NCI-H128 (cell line): ENCODE data around the gene IRF9.
A peak's percentile ranks its signal among the peaks of the same experiment; 100 is the strongest.

Source experiments
- DNase-seq: peaks from one replicate; lab custom pipeline; 2025; ENCODE audit not compliant: unreplicated experiment; lab: John Stamatoyannopoulos, UW

The IRF9 gene, protein sequence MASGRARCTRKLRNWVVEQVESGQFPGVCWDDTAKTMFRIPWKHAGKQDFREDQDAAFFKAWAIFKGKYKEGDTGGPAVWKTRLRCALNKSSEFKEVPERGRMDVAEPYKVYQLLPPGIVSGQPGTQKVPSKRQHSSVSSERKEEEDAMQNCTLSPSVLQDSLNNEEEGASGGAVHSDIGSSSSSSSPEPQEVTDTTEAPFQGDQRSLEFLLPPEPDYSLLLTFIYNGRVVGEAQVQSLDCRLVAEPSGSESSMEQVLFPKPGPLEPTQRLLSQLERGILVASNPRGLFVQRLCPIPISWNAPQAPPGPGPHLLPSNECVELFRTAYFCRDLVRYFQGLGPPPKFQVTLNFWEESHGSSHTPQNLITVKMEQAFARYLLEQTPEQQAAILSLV

DNA sequence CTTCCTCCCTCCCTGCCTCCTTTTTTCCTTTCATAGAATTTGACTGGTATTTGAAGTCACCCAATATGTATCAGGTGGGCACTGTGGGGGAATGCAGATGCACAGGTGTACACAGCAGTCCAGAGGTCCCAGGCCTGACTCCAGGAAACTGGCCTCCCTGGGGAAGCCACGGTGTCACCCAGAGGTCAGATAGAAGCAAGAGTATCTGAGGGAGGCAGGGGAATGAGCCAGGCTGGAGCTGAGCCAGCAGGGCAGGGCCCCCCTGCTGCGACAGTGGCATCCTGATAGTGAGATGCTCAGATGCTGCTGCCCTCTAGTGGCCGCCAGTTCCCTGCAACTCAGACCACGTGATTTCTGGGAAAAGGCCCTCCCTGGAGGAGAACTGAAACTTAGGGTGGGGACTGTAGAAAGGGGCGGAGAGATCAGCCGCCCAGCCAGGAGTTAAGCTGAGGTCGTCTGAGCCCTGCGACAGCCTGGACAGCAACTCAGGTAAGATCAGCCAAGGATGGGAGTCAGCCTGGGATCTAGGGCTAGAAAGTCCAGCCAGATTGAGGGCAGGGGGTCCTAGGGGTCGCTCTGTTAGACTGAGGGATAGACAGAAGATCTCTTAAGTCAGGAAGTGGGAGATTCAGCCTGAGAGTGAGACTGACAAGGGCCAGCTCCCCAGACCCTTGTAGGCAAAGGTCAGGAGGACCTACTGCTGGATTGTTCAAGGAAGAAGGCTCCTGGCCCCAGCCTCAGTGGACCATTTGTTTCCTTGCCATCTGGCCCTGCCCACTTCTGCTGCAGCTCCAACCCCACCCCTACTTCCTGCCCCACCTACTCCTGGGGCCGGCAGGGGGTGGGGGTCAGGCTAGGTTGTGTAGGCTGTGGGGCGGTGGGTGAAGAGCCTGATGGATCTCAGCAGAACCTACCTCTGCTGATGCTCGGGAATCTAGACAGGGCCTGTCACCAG, at the start of gene IRF9:
Gene IRF9, plus strand, starts transcription at position 416 of the 955 bp plus-strand sequence. CDS start 880 bp downstream, outside the sequence.
- peak; percentile 91 for DNase-seq

DNA sequence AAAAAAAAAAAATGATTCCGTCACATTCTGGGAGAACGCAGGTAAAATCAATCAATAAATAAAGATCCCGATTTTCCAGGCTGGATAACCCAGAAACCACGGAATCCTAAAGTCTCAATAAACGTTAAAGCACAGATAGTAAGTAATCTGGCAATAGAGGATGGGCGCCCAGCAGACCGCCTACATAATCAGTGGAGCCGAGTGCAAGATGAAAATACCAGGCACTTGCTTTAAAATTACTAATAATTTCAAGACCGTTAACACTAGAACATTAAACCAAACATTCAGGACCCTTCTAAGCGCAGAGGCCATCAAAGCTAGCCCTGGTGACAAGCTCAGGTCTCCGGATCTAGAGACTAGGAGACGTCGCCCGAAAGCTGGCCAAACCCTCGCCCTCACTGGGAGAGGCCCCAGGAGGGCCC, 47.7 kb upstream of the IRF9 start:
- DNase-seq = no peak

DNA sequence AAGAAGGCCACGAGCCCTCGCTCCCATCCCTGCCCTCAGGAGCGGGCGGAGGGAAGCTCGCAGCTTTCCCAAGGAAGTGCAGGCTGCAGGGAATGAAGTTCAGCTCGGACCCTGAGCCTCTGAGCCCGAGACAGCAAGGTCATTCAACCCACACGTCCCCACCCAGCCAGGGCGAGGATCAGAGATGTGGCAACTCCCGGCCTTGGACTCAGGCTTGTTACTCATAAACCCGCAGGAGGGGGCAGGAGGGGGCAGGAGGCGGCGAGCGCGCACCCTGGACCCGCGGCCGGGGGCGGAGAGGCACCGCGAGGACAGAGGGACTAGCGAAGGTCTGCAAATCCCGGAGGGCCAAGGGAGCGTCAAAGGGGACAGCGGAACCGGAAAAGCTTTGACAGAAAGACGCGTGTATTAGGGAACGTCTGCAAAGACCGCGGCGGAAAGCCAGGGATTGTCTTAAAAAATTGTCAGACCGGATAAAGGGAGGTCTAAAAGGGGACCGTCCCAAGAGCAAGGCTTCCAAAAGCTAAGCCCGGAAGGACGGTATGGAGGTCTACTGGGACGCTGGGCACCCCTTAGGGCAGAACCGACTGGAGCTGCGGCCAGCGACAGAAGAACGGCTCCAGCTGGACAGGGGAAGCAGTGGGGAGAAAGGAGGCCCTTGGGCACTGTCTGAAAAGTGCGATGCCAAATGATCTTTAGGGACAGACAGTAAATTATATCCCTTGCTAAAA, 47.1 kb upstream of the IRF9 start:
- DNase-seq = peak; percentile 59

DNA sequence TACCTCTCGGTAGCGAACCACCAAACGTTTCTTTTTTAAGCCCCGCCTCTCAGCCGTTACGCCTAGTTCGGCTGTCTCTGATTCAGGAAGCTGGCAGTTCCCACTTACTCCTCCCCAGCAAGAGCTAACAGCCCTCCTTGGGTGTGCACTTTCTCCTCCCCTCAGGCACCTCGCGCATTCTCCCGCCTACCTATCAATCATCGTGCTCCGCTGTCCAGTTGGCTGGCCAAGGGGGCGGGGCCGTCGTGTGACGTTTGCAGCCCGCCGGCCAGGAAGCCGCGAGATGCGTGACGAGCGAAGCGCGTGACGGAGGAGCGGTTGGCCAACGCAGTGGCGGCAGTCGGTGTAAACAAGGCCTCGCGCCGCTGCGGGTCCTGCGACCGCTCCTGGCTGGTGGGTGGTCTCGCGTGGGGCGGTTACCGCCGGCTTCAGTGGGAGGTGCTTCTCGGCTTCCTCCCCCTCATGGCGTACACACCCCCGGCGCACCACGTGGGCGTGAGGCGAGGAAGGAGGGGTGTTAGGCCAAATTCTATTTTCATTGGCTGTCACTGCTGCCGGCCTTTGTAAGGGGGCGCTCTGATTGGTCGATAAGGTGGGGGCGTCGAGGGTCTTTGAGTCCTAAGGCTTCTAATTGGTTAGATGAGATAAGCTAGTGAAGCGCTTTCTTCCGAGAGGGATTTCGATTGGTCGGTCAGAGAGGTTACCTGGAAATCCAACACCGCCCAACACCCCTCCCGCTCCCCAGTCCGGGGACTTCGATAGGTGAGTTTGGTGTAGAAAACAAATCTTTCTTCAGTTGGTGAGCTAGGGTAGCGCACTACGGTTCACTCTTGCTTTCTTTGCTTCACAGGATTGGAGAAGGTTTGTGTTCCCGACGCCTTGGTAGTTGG, 46.3 kb upstream of the IRF9 start, which contains the start of the genes DCAF11 and NRL:
Gene DCAF11, plus strand, starts transcription at position 246 of the 890 bp plus-strand sequence. CDS start 818 bp downstream, outside the sequence.
Gene NRL, minus strand, starts transcription at position 418 of the 890 bp plus-strand sequence. CDS start 32,101 bp downstream, outside the sequence.
- DNase-seq = peak; percentile 97

DNA sequence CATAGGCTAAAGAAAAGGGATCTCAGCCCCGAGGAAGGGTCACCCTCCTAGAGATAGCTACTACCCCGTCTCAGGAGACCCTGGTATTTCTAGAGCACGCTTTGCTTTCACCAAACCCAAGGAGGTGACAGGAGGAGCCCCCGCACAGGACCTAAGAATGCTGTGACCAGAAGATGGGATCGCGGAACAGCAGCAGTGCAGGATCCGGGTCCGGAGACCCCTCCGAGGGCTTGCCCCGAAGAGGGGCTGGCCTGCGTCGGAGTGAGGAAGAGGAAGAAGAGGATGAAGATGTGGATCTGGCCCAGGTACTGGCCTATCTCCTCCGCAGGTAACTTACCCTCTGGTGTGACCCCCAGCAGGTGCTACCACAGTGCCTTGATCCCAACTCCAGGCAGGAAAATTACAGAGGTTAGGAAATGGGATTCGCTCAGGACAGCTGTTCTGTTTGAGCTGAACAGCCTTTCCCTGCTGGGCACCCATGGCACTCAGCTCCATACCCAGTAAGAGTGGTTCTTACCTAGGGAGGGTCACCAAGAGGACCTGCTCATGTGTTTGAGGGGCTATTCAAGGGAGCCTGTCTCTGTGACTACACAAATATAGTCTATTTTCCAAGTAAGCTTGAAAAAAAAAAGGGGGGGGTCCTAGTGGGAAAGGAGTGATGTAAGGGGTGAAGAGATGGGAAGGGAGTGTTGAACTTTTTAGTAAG, 45.5 kb upstream of the IRF9 start:
- no peak for DNase-seq

DNA sequence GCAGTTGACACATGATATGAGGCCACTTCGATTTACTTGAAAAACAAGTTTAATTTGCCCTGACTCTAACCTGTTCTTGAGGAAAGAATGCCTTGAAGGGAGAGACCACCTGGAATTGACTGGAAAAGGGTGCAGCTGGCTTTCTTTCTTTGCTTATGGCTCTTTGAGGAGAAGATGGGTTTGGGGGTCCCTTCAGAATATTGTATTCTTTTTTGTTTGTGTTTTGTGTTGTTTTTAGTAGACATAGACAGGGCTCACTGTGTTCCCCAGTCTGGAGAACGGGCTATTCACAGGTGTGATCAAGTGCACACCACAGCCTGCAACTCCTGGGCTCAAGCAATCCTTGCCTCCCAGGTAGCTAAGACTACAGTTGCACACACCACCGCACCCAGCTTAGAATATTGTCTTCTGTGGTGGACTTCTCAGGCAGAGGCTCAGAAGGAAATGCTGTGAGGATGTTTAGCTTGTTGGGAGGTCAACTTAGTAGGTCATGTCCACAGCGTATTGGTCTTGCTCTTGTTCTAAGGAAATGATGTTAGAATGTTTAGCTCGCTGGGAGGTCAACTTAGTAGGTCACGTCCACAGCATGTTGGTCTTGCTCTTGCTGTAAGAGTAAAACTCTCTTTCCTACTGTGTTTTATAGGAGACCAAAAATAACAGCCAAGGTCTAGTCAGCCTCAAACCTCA, 44.8 kb upstream of the IRF9 start:
- DNase-seq = no peak

DNA sequence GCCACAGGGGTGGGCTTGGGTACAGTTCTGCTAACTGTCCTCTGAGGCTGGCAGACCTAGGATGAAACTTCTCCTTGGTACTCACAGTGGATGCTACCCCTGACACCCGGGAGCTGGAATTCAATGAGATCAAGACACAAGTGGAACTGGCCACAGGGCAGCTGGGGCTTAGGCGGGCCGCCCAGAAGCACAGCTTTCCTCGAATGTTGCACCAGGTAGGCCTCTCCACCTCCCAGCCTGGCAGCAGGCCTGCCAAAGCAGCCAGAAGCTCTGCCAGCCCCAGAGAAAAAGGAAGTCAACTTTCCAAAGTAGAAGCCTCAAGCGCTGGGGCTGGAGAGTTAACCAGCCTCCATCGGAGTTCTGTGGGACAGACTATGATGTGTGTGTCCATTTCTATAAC, 43.9 kb upstream of the IRF9 start:
- DNase-seq = no peak

DNA sequence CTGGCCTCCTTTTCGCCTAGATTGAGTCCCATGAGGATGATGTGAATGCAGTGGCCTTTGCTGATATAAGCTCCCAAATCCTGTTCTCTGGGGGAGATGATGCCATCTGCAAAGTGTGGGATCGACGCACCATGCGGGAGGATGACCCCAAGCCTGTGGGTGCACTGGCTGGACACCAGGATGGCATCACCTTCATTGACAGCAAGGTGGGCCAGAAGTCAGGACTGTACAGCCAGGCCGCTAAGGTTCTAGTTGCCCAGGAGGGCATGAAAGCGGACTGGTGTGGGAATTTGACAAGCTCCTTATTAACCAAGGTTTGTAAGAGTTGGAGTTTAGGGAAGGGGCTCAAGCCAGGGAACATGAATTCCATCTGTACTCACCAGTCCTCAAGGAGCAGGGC, 41.4 kb upstream of the IRF9 start:
- no peak for DNase-seq

DNA sequence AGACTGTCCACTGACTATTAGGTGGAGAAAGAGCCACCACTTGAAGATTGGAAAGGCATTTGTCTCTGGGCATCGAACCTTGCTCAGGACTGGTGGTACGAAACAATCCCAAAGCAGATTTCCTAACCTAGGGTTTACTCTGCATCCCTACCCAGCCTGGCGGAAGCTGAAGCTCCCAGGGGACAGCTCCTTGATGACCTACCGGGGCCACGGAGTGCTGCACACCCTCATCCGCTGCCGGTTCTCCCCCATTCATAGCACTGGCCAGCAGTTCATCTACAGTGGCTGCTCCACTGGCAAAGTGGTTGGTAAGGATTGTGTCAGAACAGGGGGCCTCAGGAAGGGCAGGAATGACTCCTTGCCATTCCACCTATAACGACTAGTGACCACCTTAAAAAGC, 39.9 kb upstream of the IRF9 start:
- DNase-seq = no peak

DNA sequence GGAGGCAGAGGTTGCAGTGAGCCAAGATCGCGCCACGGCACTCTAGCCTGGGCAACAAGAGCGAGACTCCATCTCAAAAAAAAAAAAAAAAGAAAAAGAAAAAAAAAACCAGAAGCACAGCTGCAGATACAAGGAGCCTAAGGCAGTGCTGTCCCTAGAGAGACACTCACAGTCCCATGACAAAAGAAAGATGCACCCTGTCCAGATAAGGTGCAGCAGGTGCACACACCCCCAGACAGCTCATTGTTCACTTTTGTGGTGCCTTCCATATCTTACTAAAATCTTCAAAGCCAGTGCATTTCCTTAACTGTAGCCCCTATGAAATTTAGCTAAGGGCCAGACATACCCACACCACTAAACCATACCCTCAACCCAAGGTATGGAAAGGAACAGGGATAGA, 38.6 kb upstream of the IRF9 start:
- no peak for DNase-seq

DNA sequence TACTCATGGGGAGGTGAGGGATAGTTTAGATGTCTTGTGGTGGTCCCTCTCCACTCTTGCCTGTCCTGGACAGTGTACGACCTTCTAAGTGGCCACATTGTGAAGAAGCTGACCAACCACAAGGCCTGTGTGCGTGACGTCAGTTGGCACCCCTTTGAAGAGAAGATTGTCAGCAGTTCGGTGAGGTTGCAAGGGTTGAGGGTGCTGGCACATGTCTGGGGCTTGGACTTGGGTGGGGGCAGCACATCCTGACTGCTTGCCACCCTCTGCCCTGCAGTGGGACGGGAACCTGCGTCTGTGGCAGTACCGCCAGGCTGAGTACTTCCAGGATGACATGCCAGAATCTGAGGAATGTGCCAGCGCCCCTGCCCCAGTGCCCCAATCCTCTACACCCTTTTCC, 38.2 kb upstream of the IRF9 start:
- DNase-seq = no peak

DNA sequence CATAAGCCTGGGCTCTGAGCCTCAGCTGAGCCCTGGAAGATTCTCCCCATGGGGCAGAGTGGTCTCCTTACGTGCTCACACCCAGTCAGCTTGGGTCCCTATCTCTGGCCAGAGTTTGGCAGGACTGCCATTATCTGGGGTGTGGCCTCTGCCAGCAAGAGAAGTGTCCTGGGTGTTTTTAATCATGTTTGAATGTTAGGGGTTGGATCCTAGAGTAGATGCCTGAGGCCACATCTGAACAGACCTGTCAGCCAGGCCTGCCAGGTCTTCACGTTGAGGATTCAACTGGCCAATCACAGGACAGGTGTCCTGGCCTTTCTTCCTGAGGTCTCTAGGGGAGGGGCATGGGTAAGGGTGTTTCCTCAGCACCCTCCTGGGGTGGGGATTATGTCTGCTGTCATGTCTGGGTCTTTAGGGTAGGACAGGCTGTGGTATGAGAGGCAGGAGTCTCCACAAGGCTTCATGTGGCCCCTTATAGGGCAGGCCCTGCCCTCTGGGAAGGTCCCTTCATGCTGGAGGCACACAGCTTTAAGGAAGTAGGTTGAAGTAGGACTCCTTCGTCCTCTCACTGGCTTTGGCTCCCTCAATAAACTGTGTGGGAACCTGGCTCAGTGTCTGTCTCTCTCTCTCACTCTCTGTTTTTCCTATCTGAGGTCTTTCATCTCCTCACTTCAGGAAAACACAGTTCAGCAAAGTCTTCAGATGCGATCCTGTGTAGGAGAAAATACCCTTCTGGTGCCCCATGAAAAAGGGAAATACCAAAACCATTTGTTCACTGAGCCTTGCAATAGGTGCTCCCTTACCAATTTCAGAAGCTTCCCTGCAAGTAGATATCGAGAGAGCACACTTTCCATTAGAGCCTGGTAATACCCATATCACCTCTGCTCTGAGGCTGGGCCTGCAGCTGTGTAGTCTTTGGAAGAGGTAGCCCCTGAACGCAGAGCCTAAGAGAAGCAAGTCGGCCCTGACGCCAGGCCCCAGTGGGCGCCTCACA, 37.3 kb upstream of the IRF9 start:
- DNase-seq = no peak

DNA sequence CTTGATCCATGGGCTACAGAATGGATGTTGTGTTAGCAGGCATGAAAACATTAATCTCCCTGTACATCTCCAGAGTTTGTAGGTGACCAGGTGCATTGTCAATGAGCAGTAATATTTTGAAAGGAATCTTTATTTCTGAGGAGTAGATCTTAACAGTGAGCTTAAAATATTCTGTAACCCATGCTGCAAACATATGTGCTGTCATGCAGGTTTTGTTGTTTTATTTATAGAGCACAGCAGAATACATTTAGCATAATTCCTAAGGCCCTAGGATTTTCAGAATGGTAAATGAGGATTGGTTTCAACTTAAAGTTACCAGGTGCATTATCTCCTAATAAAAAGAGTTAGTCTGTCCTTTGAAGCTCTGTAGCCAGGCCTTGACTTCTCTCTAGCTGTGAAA, 34.1 kb upstream of the IRF9 start:
- DNase-seq = no peak

DNA sequence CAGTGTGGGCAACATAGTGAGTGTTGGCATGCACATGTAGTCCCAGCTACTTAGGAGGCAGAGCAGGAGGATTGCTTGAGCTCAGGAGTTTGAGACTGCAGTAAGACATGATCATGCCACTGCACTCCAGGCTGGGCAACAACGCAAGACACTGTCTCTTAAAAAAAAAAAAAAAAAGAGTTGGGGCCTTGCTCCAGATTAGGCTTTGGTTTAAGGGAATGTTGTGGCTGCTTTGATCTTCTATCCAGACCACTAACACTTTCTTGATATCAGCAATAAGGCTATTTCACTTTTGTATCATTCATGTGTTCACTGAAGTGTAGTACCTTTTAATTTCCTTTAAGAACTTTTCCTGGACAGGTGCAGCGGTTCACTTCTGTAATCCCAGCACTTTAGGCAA, 33.4 kb upstream of the IRF9 start:
- no peak for DNase-seq

DNA sequence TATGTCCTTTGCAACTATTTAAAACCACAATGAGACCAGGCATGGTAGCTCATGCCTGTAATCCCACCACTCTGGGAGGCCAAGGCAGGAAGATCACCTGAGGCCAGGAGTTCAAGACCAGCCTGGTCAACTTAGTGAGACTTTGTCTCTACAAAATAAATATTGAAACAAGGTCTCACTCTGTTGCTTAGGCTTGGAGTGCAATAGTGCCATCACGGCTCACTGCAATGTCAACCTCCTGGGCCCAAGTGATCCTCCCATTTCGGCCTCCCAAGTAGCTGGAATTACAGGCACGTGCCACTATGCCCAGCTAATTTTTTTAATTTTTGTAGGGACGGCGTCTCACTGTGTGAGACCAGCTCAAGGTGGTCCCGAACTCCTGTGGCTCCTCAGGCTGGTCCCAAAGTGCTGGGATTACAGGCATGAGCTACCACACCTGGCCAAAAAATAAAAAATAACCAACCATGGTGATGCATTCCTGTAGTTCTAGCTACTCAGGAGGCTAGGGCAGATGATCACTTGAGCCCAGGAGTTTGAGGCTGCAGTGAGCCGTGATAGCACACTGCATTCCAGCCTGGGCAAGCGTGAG, 31.6 kb upstream of the IRF9 start:
- DNase-seq = no peak

DNA sequence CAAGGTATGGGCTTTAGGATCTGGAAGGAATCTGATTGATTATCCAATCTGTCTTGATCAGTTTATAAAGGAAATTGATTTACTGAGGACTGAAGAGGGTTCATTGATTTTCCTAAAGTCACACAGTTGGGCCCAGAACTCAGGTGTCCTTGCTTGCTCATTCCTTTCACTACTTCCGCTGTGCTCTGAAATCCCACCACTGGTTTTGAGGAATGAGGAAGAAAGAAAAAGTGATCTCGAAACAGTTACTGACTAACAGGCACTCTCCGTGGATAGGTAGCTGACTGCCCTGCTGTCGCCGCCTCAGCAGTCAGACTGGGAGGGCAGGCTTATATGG, 30.7 kb upstream of the IRF9 start, which contains the start of gene FITM1:
Gene FITM1, plus strand, starts transcription at position 280 of the 337 bp plus-strand sequence. CDS start 905 bp downstream, outside the sequence.
- no peak for DNase-seq
